GM12801 (cell line): ENCODE results near the gene FAM174B.

ENCODE experiments used
- TF ChIP-seq, protein P1 (sequence below): IDR thresholded peaks from one replicate; pipeline ENCODE4 v1.5.1; 2011; ENCODE audit warnings: control low read depth; ENCODE audit not compliant: insufficient read length; ENCODE audit errors: extremely low read depth

Gene FAM174B

DNA sequence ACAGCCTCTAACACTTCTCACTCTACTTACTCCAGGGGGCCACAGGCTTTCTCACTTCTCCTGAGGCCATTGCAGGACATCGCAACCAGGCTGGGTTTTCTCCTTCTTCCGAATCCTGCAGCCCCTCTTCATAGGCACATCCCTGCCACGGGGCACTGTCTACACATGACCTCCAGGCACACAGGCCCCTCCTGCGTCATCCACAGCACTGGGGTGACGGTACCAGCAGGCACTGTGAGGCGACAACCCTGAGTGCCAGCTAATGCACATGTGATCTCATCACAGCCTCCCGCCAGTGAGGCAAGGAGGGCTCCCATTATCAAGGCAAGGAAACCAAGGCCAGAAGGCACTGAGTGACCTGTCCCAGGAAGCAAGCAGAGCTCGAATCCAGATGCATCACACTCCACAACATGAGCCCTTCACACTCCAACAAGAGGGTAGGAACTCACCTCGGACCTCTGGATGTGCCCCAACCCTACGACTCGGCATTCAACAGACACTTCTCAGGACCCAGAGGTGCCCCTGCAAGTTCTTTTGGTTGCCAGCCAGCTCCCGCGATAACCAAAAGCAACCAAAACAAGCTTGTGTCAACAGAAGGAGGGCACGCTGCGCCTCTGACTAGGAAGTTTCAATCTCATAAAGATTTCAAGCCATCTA is 16.7 kb downstream of the FAM174B start:
- TF ChIP-seq, protein P1, sequence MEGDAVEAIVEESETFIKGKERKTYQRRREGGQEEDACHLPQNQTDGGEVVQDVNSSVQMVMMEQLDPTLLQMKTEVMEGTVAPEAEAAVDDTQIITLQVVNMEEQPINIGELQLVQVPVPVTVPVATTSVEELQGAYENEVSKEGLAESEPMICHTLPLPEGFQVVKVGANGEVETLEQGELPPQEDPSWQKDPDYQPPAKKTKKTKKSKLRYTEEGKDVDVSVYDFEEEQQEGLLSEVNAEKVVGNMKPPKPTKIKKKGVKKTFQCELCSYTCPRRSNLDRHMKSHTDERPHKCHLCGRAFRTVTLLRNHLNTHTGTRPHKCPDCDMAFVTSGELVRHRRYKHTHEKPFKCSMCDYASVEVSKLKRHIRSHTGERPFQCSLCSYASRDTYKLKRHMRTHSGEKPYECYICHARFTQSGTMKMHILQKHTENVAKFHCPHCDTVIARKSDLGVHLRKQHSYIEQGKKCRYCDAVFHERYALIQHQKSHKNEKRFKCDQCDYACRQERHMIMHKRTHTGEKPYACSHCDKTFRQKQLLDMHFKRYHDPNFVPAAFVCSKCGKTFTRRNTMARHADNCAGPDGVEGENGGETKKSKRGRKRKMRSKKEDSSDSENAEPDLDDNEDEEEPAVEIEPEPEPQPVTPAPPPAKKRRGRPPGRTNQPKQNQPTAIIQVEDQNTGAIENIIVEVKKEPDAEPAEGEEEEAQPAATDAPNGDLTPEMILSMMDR: no peak

DNA sequence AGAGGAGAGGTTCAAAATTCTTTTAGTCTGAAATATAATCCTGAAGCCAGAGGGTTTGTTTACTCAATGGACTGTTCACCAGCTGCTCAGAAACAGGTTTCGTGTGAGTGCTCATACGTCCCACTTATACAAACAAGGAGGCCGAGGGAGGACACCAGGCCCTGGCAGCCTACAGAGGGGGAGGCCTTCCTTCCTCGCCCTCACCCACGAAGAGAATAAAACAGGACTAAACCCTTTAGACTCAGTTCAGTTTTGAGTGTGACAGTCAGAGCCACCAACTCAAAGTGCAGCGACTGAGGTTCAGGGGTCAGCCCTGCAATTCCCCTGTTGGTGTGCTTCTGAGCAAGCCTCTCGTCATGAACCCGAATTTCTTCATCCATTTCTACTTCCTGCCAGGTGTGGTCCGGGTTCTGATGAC is 17.3 kb downstream of the FAM174B start:
- TF ChIP-seq, protein P1: no peak

DNA sequence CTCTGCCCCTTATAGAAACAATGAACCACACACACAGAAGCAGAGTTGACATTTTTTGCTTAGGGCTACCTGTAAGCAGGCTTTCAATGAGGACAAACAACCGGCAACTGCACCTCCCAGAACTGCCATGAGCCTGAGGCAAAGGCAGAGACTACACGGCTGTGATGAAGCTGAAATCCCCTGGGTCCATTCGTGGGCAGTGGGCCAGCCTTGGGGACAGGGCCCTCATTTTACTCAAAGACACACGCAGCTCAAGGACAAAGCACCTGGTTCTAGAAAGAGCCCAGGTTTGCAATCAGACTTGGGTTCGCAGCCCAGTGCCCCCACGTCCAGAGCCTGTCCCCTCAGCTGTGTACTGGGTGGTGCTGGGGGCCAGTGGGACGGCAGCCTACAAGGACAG is 17.9 kb downstream of the FAM174B start:
- TF ChIP-seq, protein P1: no peak

DNA sequence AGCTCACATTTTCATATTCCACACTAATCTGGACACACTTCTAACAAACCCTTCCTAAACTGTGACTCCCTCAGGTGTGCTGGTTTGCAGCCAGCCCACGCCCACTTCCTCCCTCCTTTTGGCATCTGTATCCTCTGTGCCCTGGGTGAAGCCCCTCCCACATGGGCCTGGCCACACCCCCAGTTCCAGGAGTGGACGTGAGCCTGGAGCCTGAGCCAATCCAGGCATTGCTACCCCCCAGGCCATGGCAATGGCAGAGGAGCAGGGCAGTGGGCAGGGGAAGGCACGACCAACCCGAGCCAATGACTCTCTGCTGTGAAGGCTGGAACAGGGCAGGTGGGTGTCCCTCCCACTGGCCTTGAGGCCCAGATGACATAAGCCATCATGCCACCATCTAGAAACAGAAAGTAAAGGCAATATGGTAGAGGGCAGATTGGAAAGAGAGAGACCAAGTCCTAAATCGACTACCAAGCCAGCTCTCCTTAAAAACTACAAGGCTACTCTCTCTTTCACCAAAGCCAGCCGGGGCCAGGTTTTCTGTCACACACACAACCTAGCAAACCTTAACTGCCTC is 18.6 kb downstream of the FAM174B start:
- TF ChIP-seq, protein P1: no peak

DNA sequence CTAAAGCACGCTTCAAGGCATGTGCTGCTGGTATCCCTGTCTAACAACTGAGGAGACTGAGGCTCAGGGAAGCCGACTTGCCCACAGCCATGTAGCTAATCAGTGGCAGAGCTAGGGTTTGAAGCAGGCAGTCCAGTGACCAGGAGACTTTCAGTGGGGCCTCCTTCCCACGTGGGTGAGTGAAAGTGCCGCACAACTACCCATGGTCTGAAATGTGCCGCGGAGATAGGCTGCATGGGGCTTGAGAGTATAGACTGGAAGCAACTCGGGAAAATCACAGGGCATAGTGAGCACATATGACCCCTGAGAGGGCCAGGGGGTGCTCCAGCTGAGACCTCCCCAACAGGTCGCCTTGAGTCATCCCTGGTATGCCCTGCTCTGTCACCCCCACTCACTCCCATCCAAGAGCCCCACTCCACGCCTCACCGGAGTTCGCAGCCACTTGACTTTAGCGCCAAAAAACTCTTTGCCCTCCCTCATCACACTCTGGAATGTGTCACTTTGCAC is 19.1 kb downstream of the FAM174B start:
- TF ChIP-seq, protein P1: no peak

DNA sequence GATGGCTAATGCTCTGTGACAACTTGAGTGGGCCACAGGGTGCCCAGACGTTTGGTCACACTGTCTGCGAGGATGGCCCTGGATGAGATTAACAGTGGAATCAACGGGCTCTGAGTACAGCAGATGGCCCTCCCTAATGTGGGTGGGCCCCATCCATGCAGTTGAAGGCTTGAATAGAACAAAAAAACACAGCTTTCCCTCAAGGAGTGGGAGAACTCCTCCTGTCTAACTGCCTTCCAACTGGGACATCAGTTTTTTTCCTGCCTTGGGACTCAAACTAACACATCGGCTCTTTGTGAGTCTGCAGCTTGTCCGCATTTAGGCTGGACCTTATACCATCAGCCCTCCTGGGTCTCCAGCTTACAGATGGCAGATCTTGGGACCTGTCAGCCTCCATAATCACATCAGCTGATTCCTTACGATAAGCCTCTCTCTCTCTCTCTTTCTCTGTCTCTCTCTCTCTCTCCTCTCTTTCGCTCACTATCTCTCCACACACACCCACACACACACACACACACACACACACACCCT is 20.8 kb downstream of the FAM174B start:
- TF ChIP-seq, protein P1: no peak

DNA sequence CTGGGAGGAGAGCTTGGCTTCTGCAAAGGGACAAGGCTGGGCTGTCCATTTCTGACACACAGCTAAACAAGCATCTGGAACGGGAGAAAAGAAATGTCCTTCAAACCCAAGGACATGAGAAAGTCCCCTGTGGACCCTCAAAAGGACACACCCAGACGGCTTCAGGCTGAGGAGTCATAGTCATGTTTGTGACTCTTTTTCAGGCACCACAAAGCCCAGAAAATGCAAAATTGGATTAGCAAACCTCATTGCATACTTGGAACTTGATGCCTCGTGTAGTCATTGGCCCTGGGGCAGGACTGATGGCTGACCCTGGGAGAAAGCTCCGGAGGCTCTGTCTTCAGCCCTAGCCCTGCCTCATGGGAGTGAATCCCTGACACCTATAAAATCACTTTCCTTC is 21.5 kb downstream of the FAM174B start:
- TF ChIP-seq, protein P1: no peak
